Amygdala (tissue), 56 donors: ENCODE data around the gene KDM6A.
A peak's percentile ranks its signal among the peaks of the same experiment; 100 is the strongest.
"Not testable (repeated sequence)": the region's sequence is repeated elsewhere in the genome, so short reads cannot be mapped to it uniquely, and the experiment has no call there.

Experiments
- DNase-seq, 56 donors: peaks; one replicate each; lab custom pipeline; 2025; lab: John Stamatoyannopoulos, UW

KDM6A gene

GRCh38 chrX:45063319-45064095 is 190.5 kb downstream of the KDM6A start:
- DNase-seq, result peak in 4 of 56 donors; percentile 0 to 8 (median 2)

- no peak for DNase-seq
Measured at GRCh38 chrX:45068569-45068968, 195.6 kb downstream of the KDM6A start.

GRCh38 chrX:45070116-45071007 is 197.4 kb downstream of the KDM6A start:
- DNase-seq, result peak in 8 of 56 donors; percentile 0 to 12 (median 0)

DNA sequence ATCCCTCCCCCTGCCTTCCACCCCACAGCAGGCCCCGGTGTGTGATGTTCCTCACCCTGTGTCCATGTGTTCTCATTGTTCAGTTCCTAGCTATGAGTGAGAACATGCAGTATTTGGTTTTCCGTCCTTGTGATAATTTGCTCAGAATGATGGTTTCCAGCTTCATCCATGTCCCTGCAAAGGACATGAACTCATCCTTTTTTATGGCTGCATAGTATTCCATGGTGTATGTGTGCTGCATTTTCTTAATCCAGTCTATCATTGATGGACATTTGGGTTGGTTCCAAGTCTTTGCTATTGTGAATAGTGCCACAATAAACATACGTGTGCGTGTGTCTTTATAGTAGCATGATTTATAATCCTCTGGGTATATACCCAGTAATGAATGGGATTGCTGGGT is 200.0 kb downstream of the KDM6A start:
- DNase-seq, result not testable (repeated sequence)

GRCh38 chrX:45077748-45078424 is 204.9 kb downstream of the KDM6A start:
- no peak for DNase-seq

DNA sequence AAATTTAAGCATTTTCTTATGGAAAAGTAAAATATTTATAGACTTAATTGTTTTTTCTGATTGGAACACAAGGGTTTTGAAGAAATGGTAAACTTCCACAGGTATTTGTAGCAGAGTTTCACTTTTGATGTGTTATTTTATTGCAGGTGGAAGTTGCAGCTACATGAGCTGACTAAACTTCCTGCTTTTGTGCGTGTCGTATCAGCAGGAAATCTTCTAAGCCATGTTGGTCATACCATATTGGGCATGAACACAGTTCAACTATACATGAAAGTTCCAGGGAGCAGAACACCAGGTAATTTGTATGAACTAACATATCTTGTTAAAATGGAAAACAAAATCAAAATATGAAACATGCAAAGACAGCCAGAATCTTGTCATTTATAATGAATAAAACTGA is 210.3 kb downstream of the KDM6A start:
- no peak for DNase-seq

GRCh38 chrX:45110494-45110893 is 237.5 kb downstream of the KDM6A start:
- DNase-seq, result no peak

GRCh38 chrX:45126158-45126557 is 253.2 kb downstream of the KDM6A start:
- DNase-seq, result no peak

GRCh38 chrX:45128896-45129454 is 256.0 kb downstream of the KDM6A start:
- DNase-seq, result no peak

DNA sequence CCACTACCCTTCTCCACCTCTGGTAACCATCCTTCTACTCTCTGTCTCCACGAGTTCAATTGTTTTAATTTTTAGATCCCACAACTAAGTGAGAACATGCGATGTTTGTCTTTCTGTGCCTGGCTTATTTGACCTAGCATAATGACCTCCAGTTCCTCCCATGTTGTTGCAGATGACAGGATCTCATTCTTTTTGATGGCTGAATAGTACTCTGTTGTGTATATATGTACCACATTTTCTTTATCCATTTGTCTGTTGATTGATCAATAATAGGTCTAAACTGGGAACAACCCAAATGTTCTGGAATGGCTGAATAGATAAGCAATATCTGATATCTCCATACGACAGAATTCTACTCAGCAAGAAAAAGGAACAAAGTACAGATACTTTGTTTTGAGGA is 260.5 kb downstream of the KDM6A start:
- no peak for DNase-seq

- peak in 54 of 56 donors; percentile 1 to 89 (median 56) for DNase-seq
Measured at GRCh38 chrX:45134315-45134731, 261.3 kb downstream of the KDM6A start.

DNA sequence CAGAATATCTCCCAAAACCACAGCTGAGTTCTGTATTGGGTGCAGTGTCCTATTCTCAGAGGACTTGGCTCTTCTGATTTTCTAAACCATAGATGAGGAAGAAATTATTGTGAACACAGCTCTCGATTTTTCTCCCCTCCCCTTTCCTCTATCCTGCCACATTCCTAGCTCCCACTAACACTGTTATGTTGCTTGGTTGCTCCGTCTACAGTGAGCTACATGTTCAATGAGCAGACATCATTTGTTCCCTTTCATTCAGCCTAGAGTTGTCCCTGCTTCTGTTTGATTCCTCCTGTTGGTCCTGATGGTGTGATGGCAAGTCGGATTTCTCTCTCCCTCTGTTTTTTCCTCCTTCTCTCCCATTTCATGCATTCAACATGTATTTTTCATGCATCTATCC is 261.8 kb downstream of the KDM6A start:
- no peak for DNase-seq

DNA sequence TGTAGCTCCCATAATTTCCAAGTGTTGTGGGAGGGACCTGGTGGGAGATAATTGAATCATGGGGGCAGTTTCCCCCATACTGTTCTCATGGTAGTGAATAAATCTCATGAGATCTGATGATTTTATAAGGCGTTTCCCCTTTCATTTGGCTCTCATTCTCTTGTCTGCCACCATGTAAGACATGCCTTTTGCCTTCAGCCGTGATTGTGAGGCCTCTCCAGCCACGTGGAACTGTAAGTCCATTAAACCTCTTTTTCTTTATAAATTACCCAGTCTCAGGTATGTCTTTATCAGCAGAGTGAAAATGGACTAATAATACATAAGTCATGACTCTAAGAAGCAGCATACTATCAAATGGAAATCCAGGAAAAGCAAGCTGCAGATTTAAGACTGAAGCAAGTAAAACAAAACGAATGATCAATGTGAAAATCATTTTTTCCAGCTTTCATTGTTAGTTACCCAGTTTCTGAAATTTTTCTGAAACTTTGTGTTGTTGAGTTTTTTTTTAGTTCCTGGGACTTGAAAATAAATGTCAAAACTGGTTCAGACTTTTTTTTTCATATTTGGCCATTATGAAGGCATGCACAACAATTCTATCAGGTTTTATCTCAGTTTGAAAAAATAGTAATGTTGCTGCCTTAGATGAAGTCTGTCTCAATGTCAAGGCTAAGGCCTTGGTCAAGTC is 262.5 kb downstream of the KDM6A start:
- DNase-seq, result not testable (repeated sequence)

GRCh38 chrX:45137531-45137930 is 264.5 kb downstream of the KDM6A start:
- no peak for DNase-seq

GRCh38 chrX:45138525-45138924 is 265.5 kb downstream of the KDM6A start:
- DNase-seq, result no peak

GRCh38 chrX:45140812-45141211 is 267.8 kb downstream of the KDM6A start:
- no peak for DNase-seq

DNA sequence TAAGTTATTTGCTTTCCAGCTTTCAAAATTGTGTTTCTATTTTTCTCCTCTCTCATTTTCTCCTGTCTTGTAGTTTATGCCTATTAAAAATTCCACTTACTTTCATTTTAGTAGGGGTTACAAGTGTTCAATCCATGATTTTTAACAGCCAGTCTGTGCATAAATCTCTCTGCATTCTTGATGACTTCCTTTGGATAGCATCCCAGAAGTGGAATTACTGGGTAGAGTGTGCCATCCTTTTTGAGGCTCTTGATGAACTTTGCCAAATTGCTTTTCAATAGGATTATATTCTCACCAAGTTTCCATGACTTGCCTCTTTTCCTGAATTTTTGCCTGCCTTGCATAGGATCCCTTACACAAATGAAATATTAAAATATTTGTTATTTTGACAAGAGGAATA is 269.2 kb downstream of the KDM6A start:
- no peak for DNase-seq

DNA sequence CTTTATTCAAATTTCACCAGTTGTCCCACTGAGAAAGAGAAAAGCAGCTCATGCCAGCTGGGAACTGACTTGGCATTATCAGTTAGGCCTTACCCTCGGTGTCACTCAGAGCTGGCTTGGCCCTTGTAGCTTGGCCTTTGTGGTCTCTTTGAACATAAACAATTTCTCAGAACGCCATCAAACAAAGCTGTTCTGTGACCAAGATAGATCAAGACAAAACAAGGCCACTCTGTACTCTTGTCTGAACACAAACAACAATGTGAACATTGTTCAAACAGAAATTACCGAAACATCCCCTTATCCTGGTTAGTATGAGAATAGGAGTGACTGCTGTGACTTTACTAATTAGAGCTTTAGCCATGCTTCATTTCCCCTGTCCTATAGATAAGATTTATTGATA is 270.5 kb downstream of the KDM6A start:
- DNase-seq, result peak in 47 of 56 donors; percentile 0 to 91 (median 47)

GRCh38 chrX:45145492-45146215 is 272.7 kb downstream of the KDM6A start:
- no peak for DNase-seq
